Activated CD8-positive, alpha-beta memory T cell treated with anti-CD3 and anti-CD28 coated beads, Interleukin-2, amount 50 U/mL, for 24 hours (primary cell): ENCODE results near the gene PAM.

Source experiments
- DNase-seq: peaks from one replicate; pipeline ENCODE4 v3.0.0-alpha.2; 2020; ENCODE audit errors: extremely low read depth

PAM gene

DNA sequence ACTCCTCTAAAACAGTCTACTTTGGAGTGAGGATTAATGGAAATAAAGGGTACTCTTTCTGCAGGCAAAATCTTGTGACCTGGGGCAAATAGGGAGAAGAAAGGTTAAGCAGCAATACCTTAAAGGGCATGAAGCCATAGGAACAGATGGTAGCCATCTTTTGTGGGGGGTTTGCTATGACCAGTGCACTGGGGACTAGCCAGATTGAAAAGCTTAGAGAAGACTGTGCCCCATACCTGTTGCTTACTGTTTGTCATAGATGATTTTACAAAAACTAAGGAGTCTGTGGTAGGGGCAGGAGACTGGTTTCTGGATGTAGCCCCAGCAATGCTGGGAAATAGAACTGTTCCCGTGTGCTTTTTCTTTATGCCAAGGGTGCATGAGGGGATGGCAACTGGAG, 58.6 kb downstream of the PAM start:
- no peak for DNase-seq

DNA sequence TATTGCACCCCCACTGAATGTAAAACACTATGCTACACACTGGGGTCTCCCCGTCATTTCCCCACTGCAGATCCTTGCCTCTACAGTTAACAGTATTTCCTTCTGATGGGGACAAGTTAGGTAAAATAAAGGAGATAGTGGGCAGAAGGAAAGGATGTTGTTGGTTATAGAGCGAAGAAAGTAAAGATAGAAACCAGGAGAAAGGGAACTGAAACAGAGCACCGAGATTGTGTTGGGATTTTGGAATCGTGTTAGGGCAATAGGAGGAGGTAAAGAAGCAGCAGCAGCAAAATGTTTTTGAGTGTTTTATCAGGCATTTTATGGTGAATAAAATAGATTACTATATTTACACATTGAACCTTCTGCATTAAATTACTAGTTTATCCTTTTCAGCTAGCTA, 60.0 kb downstream of the PAM start:
- DNase-seq, result no peak

DNA sequence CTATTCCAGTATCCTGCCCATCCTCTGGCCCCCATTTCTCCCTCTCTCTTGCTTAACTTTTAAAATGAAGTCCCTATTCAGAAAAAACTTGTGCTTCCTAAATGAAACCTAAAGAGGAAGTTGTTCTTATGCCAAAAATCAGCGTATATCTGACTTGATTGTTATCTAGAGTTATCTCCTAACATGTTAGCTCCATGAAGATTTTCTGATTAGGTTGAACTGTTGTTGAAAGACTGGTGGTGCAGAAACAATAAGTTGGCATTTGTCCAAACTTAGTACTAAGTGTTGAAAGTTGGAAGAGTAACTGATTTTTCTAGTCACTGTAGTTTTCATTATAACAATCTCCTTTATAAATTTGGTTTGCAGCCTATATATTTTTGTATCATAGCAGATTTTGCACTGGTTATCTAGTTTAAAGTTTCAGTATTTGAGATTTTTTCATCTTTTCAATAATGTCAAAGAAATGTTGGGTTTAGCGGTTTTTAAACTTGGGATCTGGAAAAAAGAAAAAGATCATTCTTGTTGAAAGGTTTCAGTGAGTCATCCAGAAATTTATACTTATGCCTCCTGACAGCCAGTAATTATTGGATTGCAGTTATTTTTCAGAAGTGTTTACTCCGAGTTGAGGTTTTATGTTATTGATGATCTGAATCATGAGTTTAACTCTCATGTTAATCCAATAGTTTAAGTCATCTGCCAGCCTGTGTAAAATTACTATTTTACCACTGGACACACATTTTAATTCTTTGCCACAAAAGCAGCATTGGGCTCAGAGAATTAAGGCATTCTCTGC, 60.6 kb downstream of the PAM start:
- no peak for DNase-seq

DNA sequence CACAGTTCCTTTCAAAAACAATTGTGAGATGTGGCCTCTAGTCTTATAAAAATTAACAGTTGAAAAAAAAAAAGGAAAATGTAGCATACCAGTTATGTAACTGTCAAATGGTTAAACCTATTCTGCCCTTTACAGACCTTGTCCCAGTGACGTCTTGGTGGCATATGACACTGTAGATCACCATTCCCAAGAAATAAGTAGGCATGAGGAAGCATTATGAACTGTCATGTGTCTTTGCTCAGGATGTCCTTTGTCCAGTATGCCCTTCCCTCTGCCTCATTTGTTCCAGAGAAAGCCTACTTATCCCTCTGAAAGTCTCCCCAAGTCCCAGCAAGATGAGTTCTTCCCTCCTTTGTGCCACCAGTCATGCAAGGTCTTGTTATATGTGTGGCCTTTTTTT, 63.2 kb downstream of the PAM start:
- no peak for DNase-seq

DNA sequence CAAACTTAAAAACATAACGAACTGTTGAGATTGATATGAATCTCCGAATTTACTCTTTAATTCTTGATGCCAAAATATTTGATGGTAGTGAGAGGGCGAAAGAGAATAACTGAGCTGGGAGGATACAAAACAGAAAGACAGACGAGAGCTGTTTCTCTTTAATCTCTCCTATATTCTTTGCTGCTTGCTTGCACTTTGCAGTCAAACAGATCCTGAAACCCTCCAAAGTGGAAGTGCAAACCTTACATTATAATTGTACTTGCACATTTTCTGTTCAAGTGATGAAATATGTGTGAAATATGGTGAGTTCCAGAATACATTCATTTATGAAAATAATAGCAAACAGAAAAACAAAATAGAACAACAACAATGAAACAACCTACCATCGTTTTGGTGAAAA, 63.8 kb downstream of the PAM start:
- no peak for DNase-seq

DNA sequence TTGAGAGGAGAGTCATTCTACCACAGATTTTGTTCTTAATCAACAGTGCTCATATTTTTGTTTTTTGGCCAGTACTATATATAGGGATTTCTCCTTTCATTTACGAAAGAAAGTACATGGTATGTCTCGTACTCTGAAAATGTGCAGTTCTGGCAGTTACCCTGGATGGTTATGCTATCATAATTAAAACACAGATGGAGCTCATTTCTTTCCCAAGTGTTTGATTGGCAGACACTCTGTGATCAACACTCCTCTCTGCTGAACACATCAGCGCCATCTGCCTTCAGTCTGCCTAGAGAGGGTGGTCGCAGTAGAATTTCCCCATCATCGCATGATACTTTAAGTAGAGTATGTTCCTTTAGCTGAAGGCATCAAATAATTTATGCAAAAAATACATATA, 64.5 kb downstream of the PAM start:
- no peak for DNase-seq

DNA sequence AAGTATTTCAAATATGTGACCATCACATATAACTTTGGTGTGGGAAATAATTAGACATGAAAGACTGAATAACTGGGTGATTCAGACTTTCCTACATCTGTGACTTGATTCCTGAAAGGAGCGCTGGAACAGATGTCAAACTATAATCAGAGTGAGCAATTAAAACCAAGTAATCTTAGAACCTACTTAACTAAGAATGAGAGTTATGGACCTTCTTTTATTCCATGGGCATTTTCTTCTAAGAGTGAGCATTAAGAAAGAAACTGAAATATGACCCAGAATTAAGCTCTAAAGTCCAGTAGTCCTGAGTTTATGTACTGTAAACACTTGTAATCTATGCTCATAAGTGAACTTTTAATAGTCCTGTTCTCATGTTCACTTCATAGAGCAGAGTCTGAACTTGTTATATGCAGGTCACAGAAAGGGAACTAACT, 68.4 kb downstream of the PAM start:
- DNase-seq, result no peak

DNA sequence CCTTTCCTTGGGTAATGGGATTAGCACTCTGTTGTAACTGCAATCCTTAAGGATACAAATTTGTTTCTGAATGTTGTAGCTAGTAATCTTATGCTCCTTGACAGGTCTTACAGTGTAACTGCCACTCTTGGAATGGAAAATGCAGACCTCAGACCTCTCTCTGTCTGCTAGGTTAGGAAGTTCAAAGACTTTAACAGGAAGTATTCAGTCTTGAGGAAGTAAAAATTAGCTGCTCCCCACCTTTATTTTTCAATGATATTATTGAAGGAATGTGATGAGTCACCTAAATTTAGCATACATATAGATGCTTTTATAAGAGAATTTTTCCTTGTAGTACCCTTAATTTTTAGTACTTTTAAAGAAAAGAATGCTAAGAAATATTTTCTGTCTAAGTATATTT, 71.5 kb downstream of the PAM start:
- no peak for DNase-seq

DNA sequence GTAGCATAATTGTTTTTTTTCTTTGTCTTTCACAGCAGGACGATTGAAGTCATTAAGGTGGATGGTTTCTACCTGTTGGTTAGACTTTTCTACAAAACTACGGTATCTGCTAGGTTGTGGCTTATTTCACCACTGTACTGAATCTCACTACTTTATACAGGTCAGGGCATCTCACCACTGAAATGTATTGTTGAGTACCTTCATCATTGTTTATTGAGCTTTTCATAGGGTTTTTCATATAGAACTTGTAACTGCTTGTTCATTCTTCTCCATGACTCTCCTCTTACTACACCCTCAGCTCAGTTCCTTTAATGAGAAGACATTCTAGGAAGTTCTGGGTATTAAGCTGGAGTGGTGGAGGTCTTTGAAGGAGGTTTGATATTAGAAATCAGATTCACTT, 75.1 kb downstream of the PAM start:
- no peak for DNase-seq

DNA sequence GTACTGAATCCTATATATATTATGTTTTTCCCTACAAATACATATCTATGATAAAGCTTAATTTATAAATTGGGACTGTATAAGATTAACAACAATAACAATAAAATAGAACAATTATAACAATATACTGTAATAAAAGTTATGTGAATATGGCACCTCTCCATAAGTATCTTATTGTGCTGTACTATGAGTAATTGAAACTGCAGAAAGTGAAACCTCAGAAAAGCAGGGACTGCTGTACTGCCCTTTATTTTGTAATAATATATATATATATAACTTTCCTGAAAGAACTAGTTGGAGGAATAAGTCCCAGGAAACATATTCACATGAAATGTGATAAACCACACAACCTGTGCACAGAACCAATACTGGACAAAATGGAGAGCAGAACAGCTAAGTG, 77.3 kb downstream of the PAM start:
- no peak for DNase-seq

DNA sequence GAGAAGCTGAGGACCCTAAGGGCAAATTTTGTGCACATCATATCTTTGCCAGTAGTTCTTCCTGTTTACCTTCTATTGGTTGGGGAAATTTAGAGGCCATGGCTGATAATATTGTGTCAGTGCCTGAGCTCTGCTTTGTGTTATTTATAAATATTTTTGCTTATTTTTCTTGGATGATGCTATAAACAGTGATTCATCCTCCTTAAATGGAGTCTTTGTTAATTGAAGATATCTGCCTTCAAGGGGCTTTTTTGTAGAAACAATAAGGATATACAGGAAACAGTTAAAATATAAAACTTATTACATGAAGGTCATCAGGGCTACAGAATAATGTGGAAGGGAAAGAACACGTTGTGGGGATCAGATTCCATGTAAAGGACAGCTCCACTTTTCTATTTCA, 78.0 kb downstream of the PAM start:
- no peak for DNase-seq

DNA sequence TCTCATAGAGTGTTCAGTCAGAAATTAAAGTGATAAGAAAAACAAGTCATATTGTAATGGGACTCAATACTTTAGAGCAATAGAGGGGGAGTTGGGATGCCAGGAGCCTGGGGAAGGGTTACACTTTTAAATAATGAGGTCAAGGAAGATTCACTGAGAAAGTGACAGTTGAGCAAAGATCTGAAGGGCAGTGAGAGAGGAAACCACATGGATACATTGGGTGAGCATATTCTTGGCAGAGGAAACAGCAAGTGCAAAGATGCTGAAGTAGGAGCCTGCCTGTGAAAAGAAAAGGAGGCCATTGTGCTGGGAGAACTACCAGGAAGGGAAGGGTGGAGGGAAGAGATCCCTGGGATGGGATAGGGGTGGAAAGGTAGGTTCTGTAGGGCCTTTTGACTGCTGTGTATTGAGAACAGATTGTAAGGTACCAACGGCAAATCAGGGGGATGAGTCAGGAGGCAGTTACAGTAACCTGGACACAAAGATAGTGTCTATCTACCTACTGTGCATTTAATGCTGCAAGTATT, 79.4 kb downstream of the PAM start:
- DNase-seq, result no peak

DNA sequence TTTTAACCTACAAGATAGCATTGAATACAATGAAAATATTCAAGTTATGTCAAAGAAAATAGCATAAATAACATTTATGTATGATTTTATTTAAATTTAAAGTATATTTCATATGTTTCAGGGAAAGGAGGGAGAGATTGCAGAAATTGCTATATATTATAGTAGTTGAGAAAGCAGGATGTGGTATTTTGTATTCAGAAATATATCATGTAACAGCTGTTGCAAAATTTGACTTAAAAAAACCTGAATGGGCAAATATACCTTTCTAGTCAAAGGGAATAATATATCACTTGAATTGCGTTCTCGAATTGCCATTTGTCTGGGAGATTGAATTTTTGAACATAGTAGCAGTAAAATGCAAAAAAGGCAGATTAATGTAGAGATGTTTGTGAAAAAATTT, 80.6 kb downstream of the PAM start:
- DNase-seq, result no peak

DNA sequence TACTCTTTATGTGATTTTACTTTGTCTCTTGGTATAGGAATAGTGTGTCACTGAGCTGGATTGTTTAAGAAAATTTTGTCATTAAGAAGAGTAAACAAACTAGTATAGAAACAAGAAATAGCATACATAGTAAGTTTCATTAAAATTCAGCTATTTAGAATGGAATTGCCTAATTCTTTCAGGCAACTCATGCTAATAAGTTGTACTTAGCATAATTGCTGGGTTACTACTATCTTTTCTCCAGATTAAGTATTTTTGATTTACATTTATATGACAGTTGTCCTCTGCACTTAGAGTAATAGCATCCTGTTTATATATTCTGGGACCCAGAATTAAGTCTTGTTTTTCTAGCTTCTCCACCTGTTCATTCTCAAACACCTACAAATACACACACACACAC, 85.9 kb downstream of the PAM start:
- no peak for DNase-seq

DNA sequence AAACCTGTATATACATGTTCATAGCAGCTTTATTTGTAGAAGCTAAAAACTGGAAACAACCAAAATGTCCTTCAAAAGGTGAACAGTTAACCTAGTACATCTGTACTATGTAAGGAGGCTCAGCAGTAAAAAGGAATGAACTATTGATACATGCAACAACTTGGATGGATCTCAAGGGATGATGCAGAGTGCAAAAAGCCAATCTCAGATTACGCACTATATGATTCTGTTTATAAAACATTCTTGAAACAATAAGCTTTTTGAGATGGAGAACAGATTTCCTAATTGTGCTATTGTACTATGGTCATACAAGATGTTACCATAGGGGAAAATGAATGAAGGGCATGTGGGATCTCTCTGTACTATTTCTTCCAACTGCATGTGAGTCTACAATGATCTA, 88.9 kb downstream of the PAM start:
- no peak for DNase-seq

DNA sequence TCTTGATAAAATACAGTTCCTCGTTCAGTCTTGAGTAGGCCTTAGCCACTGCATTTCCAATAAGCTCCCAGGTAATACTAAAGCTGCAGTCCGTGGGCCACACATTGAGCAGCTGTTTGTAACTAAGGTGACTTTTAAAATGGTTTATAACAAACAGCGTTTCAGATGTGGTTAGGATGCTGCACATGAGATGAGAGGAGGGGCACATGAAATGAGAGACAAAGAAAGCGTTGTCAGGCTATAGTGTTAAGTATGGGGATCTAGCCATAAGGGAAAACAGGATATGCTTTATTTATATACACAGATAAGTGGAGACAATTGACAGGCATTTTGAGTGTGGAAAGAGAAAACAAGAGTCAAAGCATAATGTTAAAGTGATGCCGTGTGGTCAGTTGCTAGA, 89.9 kb downstream of the PAM start:
- no peak for DNase-seq

DNA sequence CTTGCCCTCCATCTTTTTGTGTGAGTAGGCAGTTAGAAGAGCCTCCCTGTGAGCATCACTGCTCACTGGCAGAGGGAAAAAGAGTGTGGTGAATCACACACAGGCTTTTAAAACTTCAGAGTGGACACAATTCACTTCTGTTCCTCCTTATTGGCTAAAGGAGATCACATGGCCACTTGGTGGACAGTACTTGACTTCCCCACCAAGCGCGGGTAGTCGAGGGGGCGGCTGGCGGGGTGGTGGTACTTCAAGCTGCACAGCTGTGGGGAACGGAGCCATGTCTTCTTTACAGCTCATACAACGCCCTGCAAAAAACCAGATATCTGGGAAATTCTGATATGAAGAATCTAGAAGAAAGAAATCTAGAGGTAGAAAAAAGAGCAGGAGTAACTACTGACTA, 95.4 kb downstream of the PAM start:
- DNase-seq, result no peak

DNA sequence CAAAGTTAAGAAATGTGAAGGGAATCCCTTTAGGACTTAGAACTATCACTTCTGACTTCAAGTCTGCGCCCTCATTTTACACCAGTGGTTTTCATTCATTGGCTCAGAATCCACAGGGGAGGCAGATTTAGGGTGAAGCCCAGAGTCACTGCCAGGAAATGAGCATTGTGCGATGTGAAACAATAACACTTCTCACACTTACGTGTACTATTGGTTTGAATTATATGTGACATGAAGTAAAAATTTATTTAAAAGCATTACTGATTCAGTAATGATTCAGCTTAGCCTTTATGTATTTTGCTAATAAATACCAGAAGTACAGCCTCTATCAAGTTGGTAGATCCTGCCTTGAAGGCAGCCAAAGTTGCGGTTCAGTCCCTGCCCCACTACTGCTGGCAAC, 98.6 kb downstream of the PAM start:
- no peak for DNase-seq

DNA sequence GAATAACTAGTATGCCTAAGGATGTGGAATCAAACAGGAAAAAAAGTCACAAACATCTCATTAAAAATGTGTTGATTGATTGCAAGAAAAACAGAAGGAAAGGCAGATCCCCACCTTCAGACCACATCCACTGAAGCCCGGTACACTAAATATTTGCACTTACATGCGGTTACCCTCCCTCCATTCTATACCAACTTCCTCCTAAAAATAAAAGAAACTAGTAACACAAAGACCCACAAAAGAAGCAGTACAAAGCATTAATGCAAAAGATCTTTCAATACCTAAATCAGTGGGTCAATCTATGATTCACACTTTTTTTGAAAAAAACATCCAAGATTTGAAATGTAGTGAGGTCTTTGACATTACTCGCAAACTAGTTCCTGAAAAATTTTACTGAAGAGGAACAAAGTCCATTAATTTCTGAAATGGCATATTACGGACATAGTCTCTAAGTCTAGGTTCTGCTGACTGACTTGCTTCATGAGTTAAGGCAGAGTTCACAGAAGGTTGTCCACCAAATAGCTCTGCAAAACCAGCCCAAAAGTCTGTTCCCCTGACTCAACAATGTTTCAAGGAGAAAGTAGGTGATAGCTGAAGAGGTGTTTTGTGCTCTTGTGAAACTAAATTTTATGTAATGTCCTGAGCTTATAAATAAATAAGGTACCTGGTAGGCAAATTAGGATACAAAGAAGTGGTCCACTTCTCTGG, 100.7 kb downstream of the PAM start:
- DNase-seq, result no peak

DNA sequence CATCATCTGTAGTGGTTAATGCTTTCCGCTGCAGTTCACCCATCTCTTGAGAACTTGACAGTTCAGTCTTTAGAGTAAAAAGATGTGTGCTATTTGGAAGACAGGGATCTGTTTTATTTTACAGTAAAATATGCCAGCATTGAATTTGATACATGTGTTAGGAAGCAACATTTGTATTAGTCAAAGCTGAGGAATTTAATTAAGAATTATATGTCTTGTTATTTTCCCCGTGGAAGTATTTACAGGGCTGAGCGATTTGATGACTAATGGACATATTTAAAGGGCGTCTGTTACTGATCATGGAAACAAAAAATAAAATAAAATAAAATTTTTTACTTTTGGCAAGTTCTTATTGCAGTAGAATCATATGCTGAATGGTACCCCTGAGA, 101.3 kb downstream of the PAM start:
- no peak for DNase-seq

DNA sequence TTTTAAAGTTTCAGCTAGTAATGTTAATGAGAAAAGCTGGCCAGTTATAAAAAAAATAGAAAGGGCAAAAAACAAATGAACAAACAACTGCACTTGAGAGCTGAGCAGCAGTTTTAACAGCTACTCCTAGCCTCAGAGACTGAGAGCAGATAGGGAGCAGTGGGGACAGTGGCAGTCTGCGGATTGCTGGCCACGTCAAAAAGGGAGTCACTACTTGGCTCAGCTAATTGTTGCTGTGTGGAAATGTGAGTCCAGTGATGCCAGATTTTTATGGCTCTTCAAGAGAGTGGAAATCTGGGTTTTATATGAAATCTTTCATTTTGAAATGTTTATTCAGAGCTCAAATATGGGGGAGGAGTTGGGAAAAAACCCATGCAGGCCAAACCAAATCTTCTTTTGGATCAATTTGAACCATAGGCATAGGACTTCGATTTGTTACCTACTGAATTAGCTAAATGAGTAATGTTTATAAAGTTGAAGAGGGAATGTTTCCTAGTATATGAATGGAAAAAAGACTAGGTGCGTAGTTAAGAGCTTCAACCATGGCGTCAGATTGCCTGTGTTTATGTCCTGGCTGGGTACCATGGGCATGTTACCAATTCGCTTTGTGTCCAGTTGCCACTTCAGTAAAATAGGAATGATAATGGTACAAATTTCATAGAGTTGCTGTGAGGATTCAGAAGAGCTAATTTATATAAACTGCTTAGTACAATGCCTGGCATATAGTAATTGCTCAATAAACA, 102.1 kb downstream of the PAM start:
- no peak for DNase-seq

DNA sequence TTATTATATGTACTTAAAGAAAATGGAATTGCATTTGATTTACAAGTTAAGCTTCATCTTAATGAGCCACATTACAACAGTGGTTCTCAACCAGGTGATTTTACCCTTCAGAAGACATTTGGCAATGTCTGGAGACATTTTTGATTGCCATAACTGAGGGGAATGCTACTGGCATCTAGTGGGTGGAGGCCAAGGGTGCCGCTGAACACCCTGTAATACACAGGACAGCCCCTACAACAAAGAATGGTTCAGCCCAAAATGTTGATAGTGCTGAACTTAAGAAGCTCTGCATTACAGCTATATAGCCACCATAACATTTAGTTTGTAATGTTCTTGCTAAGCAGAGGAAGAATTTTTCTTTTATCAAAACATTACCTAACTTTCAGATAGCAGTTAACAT, 103.1 kb downstream of the PAM start:
- DNase-seq, result no peak

DNA sequence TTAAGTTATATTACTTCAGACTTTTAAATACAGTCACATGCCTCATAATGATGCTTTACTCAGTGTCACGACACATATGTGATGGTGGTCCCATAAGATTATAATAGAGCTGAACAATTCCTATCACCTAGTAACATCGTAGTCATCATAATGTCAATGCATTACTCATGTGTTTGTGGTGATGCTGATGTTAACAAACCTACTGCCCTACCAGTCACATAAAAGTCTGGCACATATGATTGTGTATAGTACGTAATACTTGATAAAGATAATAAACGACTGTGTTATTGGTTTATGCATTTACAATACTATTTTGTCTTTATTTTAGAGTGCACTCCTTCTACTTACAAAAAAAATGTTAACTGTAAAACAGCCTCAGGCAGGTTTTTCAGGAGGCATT, 103.7 kb downstream of the PAM start:
- no peak for DNase-seq
